HEK293T (cell line): ENCODE results near the gene PAPSS1.

Experiments
- ARNT ChIP-seq: fragments of 450-650 bp; IDR thresholded peaks from 2 replicates; pipeline ENCODE4 v1.6.1; 2017; ENCODE audit warnings: mild to moderate bottlenecking
- BHLHE40 ChIP-seq: fragments of 450-650 bp; IDR thresholded peaks from 2 replicates; pipeline ENCODE4 v1.6.1; 2016; ENCODE audit warnings: mild to moderate bottlenecking, moderate library complexity, borderline replicate concordance
- CTBP1 ChIP-seq: fragments of 450-650 bp; IDR thresholded peaks from 2 replicates; pipeline ENCODE4 v1.6.1; 2016; ENCODE audit warnings: borderline replicate concordance
- ELF4 ChIP-seq: fragments of 450-650 bp; IDR thresholded peaks from 2 replicates; pipeline ENCODE4 v1.6.1; 2017; ENCODE audit warnings: antibody characterized with exemption
- FOXA1 ChIP-seq: fragments of 450-650 bp; IDR thresholded peaks from 2 replicates; pipeline ENCODE4 v1.6.1; 2016; ENCODE audit warnings: mild to moderate bottlenecking
- FOXM1 ChIP-seq: fragments of 450-650 bp; IDR thresholded peaks from 2 replicates; pipeline ENCODE4 v1.6.1; 2017; ENCODE audit warnings: mild to moderate bottlenecking, borderline replicate concordance
- HDGF ChIP-seq: fragments of 450-650 bp; IDR thresholded peaks from 2 replicates; pipeline ENCODE4 v1.6.1; 2017; ENCODE audit warnings: antibody characterized with exemption, borderline replicate concordance
- L3MBTL2 ChIP-seq: fragments of 450-650 bp; conservative IDR thresholded peaks from 2 replicates; pipeline ENCODE4 v1.6.1; 2016; ENCODE audit warnings: mild to moderate bottlenecking
- LEF1 ChIP-seq: fragments of 450-650 bp; IDR thresholded peaks from 2 replicates; pipeline ENCODE4 v1.6.1; 2017; ENCODE audit warnings: mild to moderate bottlenecking, borderline replicate concordance
- NFRKB ChIP-seq: fragments of 450-650 bp; IDR thresholded peaks from 2 replicates; pipeline ENCODE4 v1.6.1; 2016; ENCODE audit warnings: mild to moderate bottlenecking, moderate library complexity
- PKNOX1 ChIP-seq: fragments of 450-650 bp; IDR thresholded peaks from 2 replicates; pipeline ENCODE4 v1.6.1; 2016
- SP1 ChIP-seq: fragments of 450-650 bp; IDR thresholded peaks from 2 replicates; pipeline ENCODE4 v1.6.1; 2017
- SUZ12 ChIP-seq: fragments of 450-650 bp; IDR thresholded peaks from 2 replicates; pipeline ENCODE4 v1.6.1; 2016; ENCODE audit warnings: mild to moderate bottlenecking
- TARDBP ChIP-seq: fragments of 450-650 bp; IDR thresholded peaks from 2 replicates; pipeline ENCODE4 v1.6.1; 2016

DNA sequence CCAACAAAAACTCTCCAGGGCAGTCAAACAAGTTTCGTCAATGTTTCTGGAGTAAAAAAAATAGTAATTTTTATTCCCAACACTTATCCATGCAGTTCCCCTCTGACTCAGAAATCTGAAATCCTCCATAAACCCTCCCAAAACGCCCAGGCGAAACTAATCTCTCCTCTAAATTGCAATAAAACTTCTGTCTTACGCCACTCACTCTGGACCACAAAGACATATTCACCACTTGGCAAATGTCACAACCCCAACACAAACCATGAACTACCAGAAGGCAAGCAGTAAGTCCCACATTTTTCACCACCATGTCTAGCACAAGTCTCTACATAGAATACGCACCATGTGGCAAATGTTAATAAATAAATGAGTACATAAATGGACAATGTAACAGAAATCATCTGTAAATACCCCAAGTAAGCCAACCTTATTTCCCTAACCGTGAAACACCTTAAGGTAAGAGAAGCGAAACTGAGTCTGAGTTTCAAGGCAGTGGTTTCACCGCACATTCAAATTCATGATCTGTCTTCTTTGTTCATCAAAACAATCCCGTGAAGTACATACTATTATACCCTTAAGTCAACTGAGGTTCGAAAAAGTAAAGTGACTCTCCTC is 1.6 kb downstream of the PAPSS1 start:
- TF ChIP-seq SUZ12 (no peak), HDGF (no peak), ELF4 (no peak), ARNT (no peak), BHLHE40 (no peak), CTBP1 (no peak), FOXM1 (no peak), TARDBP (no peak), NFRKB (no peak), L3MBTL2 (no peak), LEF1 (no peak), FOXA1 (no peak), SP1 (no peak), PKNOX1 (no peak)
